ENCODE results near the gene STK32B.

The STK32B gene

DNA sequence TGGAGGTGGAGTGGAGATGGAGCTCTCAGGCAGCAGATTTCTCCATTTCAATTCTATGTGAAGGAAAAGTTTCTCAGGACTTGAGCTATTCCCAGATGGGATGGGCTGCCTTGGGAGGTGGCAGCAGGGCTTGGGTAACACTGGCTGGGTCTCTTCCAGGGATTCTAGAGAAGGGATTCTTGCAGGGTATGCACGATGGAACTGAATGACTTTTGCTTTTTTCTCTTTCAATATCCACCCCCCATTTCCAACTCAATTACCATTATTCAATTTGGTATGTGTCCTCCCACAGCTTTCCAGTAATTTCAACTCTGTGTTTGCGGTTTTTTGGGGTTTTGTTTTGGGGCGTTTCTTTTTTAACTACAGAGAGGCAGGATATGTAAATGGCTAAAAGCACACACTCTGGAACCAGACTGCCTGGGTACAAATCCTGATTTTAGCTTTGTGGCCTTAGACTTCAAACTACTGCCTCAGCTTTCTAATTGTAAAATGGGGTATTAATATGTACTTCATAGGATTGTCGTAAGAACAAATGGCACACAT is 428.3 kb downstream of the STK32B start:
- no peak overlapping the region for H3K27ac ChIP-seq (ENCODE audit: low read length)
- H3K4me3 ChIP-seq (ENCODE audit: low read depth in 1 of 2, low read length in 2 of 2) = no peak overlapping the region
- no peaks in the 10 kb centered on the region for H3K27me3 ChIP-seq (ENCODE audit: low read depth, low read length)
- peaks cover 0 to 6% of the 10 kb centered on the region in 2 donors for H3K9me3 ChIP-seq (ENCODE audit: control insufficient read depth in 1 of 2, low read length in 2 of 2)
- no peaks in the 10 kb centered on the region for H3K36me3 ChIP-seq (ENCODE audit: control insufficient read depth in 1 of 2, insufficient read depth in 2 of 2, low read length in 2 of 2)
- no peaks in the 10 kb centered on the region for H3K4me1 ChIP-seq (ENCODE audit: control insufficient read depth in 1 of 2, insufficient read depth in 2 of 2, low read length in 2 of 2)

DNA sequence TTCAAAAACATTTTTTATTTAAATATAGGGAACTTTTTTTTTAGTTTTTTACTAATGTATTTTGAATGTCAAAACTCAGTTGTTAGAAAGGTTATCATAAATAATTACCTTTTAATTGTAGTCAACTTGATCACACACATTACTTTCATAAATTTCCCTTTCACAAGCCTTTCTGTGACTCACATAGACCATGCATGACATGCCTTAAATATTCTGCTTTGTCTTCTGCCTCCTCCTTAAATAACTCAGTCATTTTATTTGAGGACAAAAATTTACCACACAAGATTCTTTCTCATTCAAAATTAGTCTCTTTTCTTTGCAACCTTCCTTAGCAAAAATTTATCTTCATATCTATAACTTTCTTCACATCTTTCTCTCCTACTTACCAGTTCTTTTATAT is 437.1 kb downstream of the STK32B start:
- no peaks in the 10 kb centered on the region for H3K4me1 ChIP-seq (ENCODE audit: control insufficient read depth in 1 of 2, insufficient read depth in 2 of 2, low read length in 2 of 2)
- H3K36me3 ChIP-seq (ENCODE audit: control insufficient read depth in 1 of 2, insufficient read depth in 2 of 2, low read length in 2 of 2) = no peaks in the 10 kb centered on the region
- H3K27me3 ChIP-seq (ENCODE audit: low read depth, low read length) = no peaks in the 10 kb centered on the region
- no peak overlapping the region for H3K27ac ChIP-seq (ENCODE audit: low read length)
- peaks cover 0 to 29% of the 10 kb centered on the region in 2 donors for H3K9me3 ChIP-seq (ENCODE audit: control insufficient read depth in 1 of 2, low read length in 2 of 2)
- H3K4me3 ChIP-seq (ENCODE audit: low read depth in 1 of 2, low read length in 2 of 2) = no peak overlapping the region

DNA sequence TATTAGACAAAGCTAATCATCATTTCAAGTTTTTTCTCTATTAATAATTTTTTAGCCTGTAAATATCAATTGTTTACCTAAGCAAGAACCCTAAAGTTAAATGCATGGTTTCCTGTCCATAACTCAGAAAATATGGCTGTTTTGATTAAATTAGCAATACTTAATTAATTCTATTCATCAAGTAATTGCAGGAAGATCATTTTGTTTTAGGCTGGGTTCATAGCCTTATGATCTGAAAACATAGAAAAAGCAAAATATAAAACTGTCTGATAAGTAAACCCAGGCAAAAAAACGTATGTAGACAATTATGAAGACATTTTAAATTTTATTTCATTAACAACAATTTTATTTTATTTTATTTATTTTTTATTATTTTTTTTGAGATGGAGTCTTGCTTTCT is 438.0 kb downstream of the STK32B start:
- no peaks in the 10 kb centered on the region for H3K36me3 ChIP-seq (ENCODE audit: control insufficient read depth in 1 of 2, insufficient read depth in 2 of 2, low read length in 2 of 2)
- H3K4me1 ChIP-seq (ENCODE audit: control insufficient read depth in 1 of 2, insufficient read depth in 2 of 2, low read length in 2 of 2) = no peaks in the 10 kb centered on the region
- H3K9me3 ChIP-seq (ENCODE audit: control insufficient read depth in 1 of 2, low read length in 2 of 2) = peaks cover 0 to 27% of the 10 kb centered on the region in 2 donors
- H3K4me3 ChIP-seq (ENCODE audit: low read depth in 1 of 2, low read length in 2 of 2) = no peak overlapping the region
- H3K27ac ChIP-seq (ENCODE audit: low read length) = no peak overlapping the region
- no peaks in the 10 kb centered on the region for H3K27me3 ChIP-seq (ENCODE audit: low read depth, low read length)

DNA sequence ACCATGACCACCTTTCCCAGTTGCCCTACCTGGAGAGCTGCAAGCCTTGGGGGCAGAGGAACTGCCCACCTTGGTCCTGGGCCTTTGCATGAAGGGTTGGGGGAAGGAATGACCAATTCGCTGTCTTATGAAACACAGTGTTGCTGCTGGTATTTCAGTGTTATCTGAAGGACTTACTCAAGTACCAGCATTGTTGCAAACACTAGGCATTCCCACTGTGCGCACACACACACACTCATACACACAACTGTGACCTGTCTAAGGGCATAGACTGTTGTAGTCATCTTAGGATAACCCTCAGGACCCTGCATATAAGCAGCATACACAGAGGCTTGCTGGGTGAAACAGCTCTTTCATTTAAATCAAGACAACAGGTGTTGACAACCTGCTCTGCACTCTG is 446.2 kb downstream of the STK32B start:
- Histone ChIP-seq H3K27ac (ENCODE audit: low read length) (no peak overlapping the region), H3K4me3 (ENCODE audit: low read depth in 1 of 2, low read length in 2 of 2) (no peak overlapping the region), H3K4me1 (ENCODE audit: control insufficient read depth in 1 of 2, insufficient read depth in 2 of 2, low read length in 2 of 2) (no peaks in the 10 kb centered on the region), H3K27me3 (ENCODE audit: low read depth, low read length) (no peaks in the 10 kb centered on the region), H3K9me3 (ENCODE audit: control insufficient read depth in 1 of 2, low read length in 2 of 2) (no peaks in the 10 kb centered on the region), H3K36me3 (ENCODE audit: control insufficient read depth in 1 of 2, insufficient read depth in 2 of 2, low read length in 2 of 2) (peaks cover 0 to 18% of the 10 kb centered on the region in 2 donors)

DNA sequence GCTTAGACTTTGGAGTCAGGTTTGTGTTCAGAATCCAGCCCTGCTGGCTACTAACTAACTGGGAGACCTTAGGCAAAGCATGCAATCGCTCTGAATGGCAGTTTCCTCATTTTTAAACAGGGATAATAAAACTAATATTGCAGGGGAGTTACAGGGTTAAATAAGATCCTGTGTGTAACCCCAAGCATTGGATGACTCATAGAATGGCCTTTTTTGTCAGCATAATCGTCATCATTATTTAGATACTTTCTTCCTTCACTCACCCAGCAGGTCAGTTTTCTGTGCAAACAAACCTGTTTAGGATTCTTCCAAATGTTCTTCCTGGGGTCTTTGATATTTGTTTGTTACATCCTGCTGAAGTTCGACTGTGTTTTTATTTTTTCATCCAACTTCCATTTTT is 448.9 kb downstream of the STK32B start:
- H3K9me3 ChIP-seq (ENCODE audit: control insufficient read depth in 1 of 2, low read length in 2 of 2) = no peaks in the 10 kb centered on the region
- no peaks in the 10 kb centered on the region for H3K4me1 ChIP-seq (ENCODE audit: control insufficient read depth in 1 of 2, insufficient read depth in 2 of 2, low read length in 2 of 2)
- H3K27me3 ChIP-seq (ENCODE audit: low read depth, low read length) = no peaks in the 10 kb centered on the region
- no peak overlapping the region for H3K4me3 ChIP-seq (ENCODE audit: low read depth in 1 of 2, low read length in 2 of 2)
- H3K36me3 ChIP-seq (ENCODE audit: control insufficient read depth in 1 of 2, insufficient read depth in 2 of 2, low read length in 2 of 2) = peaks cover 0 to 18% of the 10 kb centered on the region in 2 donors
- H3K27ac ChIP-seq (ENCODE audit: low read length) = no peak overlapping the region

DNA sequence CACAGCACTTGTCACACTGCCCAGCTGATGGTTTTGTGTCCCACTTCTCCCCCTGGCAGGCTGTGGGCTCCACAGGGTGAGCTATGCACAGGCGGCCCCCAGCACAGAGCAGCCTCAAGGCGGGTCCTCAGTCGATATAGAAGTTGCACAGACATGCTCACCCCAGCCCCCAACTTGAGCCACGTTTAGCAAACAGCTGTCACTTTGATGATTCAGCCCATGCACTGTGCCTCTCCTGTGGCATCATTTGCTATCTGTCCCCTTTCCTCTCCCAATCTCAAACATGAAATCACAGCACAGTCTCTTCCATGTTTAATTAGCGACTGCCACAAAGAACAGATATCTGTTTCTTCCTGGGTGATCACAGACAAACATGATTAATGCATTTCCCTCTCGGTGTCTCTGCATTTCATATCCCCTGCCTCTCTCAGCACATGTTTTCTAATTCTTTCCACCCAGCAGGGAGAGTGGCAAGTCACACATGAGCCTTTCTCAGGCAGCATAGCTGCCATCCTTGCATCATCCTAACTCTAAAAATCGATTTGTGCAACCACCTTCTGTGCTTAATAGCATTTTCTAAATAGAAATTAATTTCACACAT is 452.2 kb downstream of the STK32B start:
- H3K36me3 ChIP-seq (ENCODE audit: control insufficient read depth in 1 of 2, insufficient read depth in 2 of 2, low read length in 2 of 2) = peaks cover 0 to 26% of the 10 kb centered on the region in 2 donors
- no peak overlapping the region for H3K4me3 ChIP-seq (ENCODE audit: low read depth in 1 of 2, low read length in 2 of 2)
- no peaks in the 10 kb centered on the region for H3K27me3 ChIP-seq (ENCODE audit: low read depth, low read length)
- no peaks in the 10 kb centered on the region for H3K4me1 ChIP-seq (ENCODE audit: control insufficient read depth in 1 of 2, insufficient read depth in 2 of 2, low read length in 2 of 2)
- H3K9me3 ChIP-seq (ENCODE audit: control insufficient read depth in 1 of 2, low read length in 2 of 2) = no peaks in the 10 kb centered on the region
- H3K27ac ChIP-seq (ENCODE audit: low read length) = no peak overlapping the region

DNA sequence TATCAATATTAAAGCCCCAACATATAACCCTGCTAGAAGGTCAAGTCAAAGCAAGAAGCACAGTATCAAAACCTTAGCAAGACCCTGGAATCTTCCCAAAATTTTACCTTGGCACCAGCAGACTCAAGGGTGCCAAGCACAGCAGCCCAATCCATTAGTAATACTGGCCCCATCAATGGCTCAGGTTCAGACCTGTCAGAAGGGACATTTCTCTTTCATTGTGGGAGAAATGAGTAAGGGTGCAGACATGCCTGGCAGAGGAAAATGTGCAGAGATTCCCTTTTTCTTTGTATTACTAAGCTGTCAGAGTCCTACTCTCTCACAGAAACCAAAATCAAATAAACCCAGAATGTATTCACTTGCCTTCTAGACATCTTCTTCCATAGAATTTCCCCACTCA is 453.2 kb downstream of the STK32B start:
- no peaks in the 10 kb centered on the region for H3K4me1 ChIP-seq (ENCODE audit: control insufficient read depth in 1 of 2, insufficient read depth in 2 of 2, low read length in 2 of 2)
- H3K4me3 ChIP-seq (ENCODE audit: low read depth in 1 of 2, low read length in 2 of 2) = no peak overlapping the region

DNA sequence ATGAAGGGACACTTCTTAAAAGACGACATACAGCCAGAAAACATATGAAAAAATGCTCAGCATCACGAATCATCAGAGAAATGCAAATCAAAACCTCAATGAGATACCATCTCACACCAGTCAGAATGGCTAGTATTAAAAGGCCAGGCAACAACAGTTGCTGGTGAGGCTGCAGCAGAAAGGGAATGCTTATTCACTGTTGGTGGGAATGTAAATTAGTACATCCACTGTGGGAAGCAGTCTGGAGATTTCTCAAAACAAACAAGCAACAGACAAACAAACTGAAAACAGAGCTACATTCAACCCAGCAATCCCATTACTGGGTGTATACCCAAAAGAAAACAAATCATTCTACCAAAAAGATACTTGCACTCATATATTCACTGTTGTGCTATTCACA is 459.2 kb downstream of the STK32B start:
- Histone ChIP-seq H3K27ac (ENCODE audit: low read length) (no peak overlapping the region), H3K27me3 (ENCODE audit: low read depth, low read length) (no peaks in the 10 kb centered on the region), H3K4me1 (ENCODE audit: control insufficient read depth in 1 of 2, insufficient read depth in 2 of 2, low read length in 2 of 2) (no peaks in the 10 kb centered on the region), H3K36me3 (ENCODE audit: control insufficient read depth in 1 of 2, insufficient read depth in 2 of 2, low read length in 2 of 2) (peaks cover 0 to 8% of the 10 kb centered on the region in 2 donors), H3K4me3 (ENCODE audit: low read depth in 1 of 2, low read length in 2 of 2) (no peak overlapping the region), H3K9me3 (ENCODE audit: control insufficient read depth in 1 of 2, low read length in 2 of 2) (no peaks in the 10 kb centered on the region)

More for the DNA sequence above, 453.2 kb downstream of the STK32B start:
- Histone ChIP-seq H3K27ac (ENCODE audit: low read length) (no peak overlapping the region), H3K27me3 (ENCODE audit: low read depth, low read length) (no peaks in the 10 kb centered on the region), H3K9me3 (ENCODE audit: control insufficient read depth in 1 of 2, low read length in 2 of 2) (no peaks in the 10 kb centered on the region), H3K36me3 (ENCODE audit: control insufficient read depth in 1 of 2, insufficient read depth in 2 of 2, low read length in 2 of 2) (peaks cover 0 to 16% of the 10 kb centered on the region in 2 donors)

DNA sequence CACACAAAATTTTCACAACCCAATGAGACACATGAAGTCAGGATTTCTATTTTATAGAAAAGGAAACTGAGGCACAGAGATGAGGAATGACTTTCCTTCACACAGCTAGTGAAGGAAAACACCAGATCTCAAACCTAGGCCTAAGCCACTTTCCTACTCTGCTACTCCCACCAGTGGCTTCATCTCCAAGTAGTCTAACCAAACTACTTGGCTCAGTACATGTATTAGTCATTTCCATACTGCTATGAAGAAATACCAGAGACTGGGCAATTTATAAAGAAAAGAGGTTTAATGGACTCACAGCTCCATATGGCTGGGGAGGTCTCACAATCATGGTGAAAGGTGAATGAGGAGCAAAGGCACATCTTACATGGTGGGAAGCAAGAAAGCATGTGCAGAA is 460.5 kb downstream of the STK32B start:
- no peak overlapping the region for H3K27ac ChIP-seq (ENCODE audit: low read length)

DNA sequence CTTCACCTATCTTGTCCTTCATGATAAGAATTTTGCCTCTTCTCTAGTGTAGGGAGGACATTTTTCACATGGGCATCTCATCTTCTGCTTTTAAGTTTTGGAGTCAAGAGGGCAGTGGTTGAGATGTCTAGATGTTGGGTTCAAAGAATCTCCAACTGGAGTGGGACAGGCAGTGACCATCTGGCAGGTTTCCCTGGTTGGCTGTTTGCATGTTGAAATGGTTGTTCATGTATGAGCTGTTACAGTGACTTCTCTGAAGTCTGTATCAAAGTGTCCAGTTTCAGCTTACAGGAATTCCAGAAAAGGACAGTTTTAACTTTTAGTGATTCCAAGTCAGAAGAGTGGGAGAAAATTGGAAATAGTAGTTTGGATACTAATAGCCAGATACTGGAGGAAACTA is 464.4 kb downstream of the STK32B start:
- no peak overlapping the region for H3K27ac ChIP-seq (ENCODE audit: low read length)
- no peaks in the 10 kb centered on the region for H3K9me3 ChIP-seq (ENCODE audit: control insufficient read depth in 1 of 2, low read length in 2 of 2)
- no peaks in the 10 kb centered on the region for H3K4me1 ChIP-seq (ENCODE audit: control insufficient read depth in 1 of 2, insufficient read depth in 2 of 2, low read length in 2 of 2)
- H3K4me3 ChIP-seq (ENCODE audit: low read depth in 1 of 2, low read length in 2 of 2) = no peak overlapping the region
- no peaks in the 10 kb centered on the region for H3K27me3 ChIP-seq (ENCODE audit: low read depth, low read length)
- H3K36me3 ChIP-seq (ENCODE audit: control insufficient read depth in 1 of 2, insufficient read depth in 2 of 2, low read length in 2 of 2) = no peaks in the 10 kb centered on the region

More for the DNA sequence above, 460.5 kb downstream of the STK32B start:
- Histone ChIP-seq H3K4me3 (ENCODE audit: low read depth in 1 of 2, low read length in 2 of 2) (no peak overlapping the region), H3K9me3 (ENCODE audit: control insufficient read depth in 1 of 2, low read length in 2 of 2) (no peaks in the 10 kb centered on the region), H3K36me3 (ENCODE audit: control insufficient read depth in 1 of 2, insufficient read depth in 2 of 2, low read length in 2 of 2) (peaks cover 0 to 3% of the 10 kb centered on the region in 2 donors), H3K27me3 (ENCODE audit: low read depth, low read length) (no peaks in the 10 kb centered on the region), H3K4me1 (ENCODE audit: control insufficient read depth in 1 of 2, insufficient read depth in 2 of 2, low read length in 2 of 2) (no peaks in the 10 kb centered on the region)

DNA sequence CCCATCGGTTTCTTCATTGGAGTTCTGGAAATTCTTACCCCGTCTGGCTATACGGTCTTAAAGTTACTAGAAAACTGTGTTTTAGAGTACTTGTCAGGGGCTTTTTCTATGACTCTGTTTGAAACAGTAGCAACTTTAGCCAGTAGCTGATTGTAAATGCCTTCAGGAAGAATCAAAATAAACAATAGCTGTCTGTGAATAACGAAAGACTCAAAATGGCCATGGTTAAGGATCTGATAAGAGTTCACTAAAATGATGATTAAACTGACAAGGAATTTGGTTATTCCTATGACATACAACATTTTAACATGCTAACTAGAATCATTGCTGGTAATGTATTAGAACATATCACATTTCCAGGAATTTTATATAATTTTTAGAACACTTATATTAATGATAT is 466.1 kb downstream of the STK32B start:
- Histone ChIP-seq H3K36me3 (ENCODE audit: control insufficient read depth in 1 of 2, insufficient read depth in 2 of 2, low read length in 2 of 2) (no peaks in the 10 kb centered on the region), H3K4me1 (ENCODE audit: control insufficient read depth in 1 of 2, insufficient read depth in 2 of 2, low read length in 2 of 2) (no peaks in the 10 kb centered on the region), H3K9me3 (ENCODE audit: control insufficient read depth in 1 of 2, low read length in 2 of 2) (no peaks in the 10 kb centered on the region), H3K27ac (ENCODE audit: low read length) (no peak overlapping the region), H3K27me3 (ENCODE audit: low read depth, low read length) (no peaks in the 10 kb centered on the region), H3K4me3 (ENCODE audit: low read depth in 1 of 2, low read length in 2 of 2) (no peak overlapping the region)
